Measurements from ENCODE around the gene ITPR1.

GRCh38 chr3:4562595-4562994 is 69.4 kb downstream of the ITPR1 start:
- TF ChIP-seq ZNF302 (tag by site-specific recombination; IDR thresholded peaks at IDR 0.05; ENCODE audit: low read depth) (no peak), CTCF (tag by site-specific recombination; IDR thresholded peaks at IDR 0.05) (no peak), ZNF324 (tag by site-specific recombination; IDR thresholded peaks at IDR 0.05) (no peak), WT1 (tag by site-specific recombination; IDR thresholded peaks at IDR 0.05) (no peak), ELK4 (IDR thresholded peaks at IDR 0.05; ENCODE audit: borderline replicate concordance, low read depth, low read length) (no peak), ZNF510 (tag by site-specific recombination; IDR thresholded peaks at IDR 0.05; ENCODE audit: insufficient replicate concordance) (no peak), TSHZ1 (tag by site-specific recombination; IDR thresholded peaks at IDR 0.05; ENCODE audit: borderline replicate concordance) (no peak), ZNF549 (tag by site-specific recombination; IDR thresholded peaks at IDR 0.05) (no peak), ZNF48 (tag by site-specific recombination; IDR thresholded peaks at IDR 0.05) (no peak), ZSCAN18 (tag by site-specific recombination; IDR thresholded peaks at IDR 0.05) (no peak)

Measured in HEK293 (cell line).